GM12878 (cell line): ENCODE data around the gene CCDC63. TPM values are rescaled to one million over a fixed set of nuclear protein-coding genes. Genes with fewer than 3 reads are reported as not detected.

Experiments used
- ATAC-seq: fragments of 200-7000 bp; cut with Tn5 transposase; 3 replicates; pipeline ENCODE4 v1.9.1; 2020; ENCODE audit warnings: mild to moderate bottlenecking, moderate library complexity
- BruUV-seq: library from RNA; stranded (reverse); fragments of 400-500 nt; replicated peaks from 2 replicates; lab custom pipeline; 2021; lab: Mats Ljungman, UMichigan
- CTCF ChIA-PET: fragments of 300-600 bp; sonication (Branson Sonifier 250); formaldehyde crosslinking; extraction: SDS; loops from one replicate; lab custom pipeline; 2021; ENCODE audit warnings: inconsistent platforms; lab: Yijun Ruan, JAX
- POLR2A ChIA-PET: fragments of 350-600 bp; formaldehyde crosslinking; extraction: SDS; loops from one replicate; lab custom pipeline; 2021; ENCODE audit warnings: inconsistent platforms; lab: Charles Lee
- RAD21 ChIA-PET: fragments of 300-600 bp; sonication (Branson Sonifier 250); formaldehyde crosslinking; loops from one replicate; lab custom pipeline; 2023; ENCODE audit warnings: antibody characterized with exemption; ENCODE audit not compliant: unreplicated experiment; lab: Charles Lee
- SMC1A ChIA-PET: fragments of 300-600 bp; sonication (Branson Sonifier 250); formaldehyde crosslinking; loops from one replicate; lab custom pipeline; 2023; ENCODE audit not compliant: unreplicated experiment, uncharacterized antibody; lab: Charles Lee
- DNase-seq: peaks from one replicate; pipeline ENCODE4 v3.0.0-alpha.2; 2011; ENCODE audit warnings: low read depth, low spot score
- FAIRE-seq: peaks from 3 replicates; lab custom pipeline; 2011; peaks lifted over from hg19 to GRCh38; lab: Jason Lieb, UNC
- H2AFZ ChIP-seq: 2 replicates; pipeline ENCODE4 v1.6.0; 2011; ENCODE audit warnings: low read depth, low read length, control low read depth; ENCODE audit not compliant: control insufficient read depth
- H3K27ac ChIP-seq: 2 replicates; pipeline ENCODE4 v1.5.1; 2011; ENCODE audit warnings: control low read depth; ENCODE audit not compliant: control insufficient read depth, insufficient read depth
- H3K27me3 ChIP-seq, 2 experiments: replicated peaks in 1 of 2; 2 replicates each; pipeline versions ENCODE4 v1.6.0 to v1.6.1; 2011; ENCODE audit warnings: low read length in 1 of 2; ENCODE audit not compliant: control insufficient read depth in 2 of 2, insufficient read depth in 2 of 2
- H3K36me3 ChIP-seq, 2 experiments: 2 replicates each; pipeline ENCODE4 v1.5.1; 2011; ENCODE audit warnings: low read length in 1 of 2; ENCODE audit not compliant: control insufficient read depth in 2 of 2, insufficient read depth in 2 of 2
- H3K4me1 ChIP-seq: 2 replicates; pipeline ENCODE4 v1.6.1; 2011; ENCODE audit warnings: mild to moderate bottlenecking, low read length, moderate library complexity, mixed read lengths; ENCODE audit not compliant: control insufficient read depth, insufficient read depth
- H3K4me2 ChIP-seq: 2 replicates; pipeline ENCODE4 v1.6.0; 2011; ENCODE audit warnings: control low read depth; ENCODE audit not compliant: control insufficient read depth, insufficient read depth
- H3K4me3 ChIP-seq: fragments of 200-600 bp; sonication (generic); 2 replicates; pipeline ENCODE4 v1.5.1; 2016
- H3K79me2 ChIP-seq: 2 replicates; pipeline ENCODE4 v1.6.0; 2011; ENCODE audit warnings: low read length; ENCODE audit not compliant: control insufficient read depth, insufficient read depth
- H3K9ac ChIP-seq: 2 replicates; pipeline ENCODE4 v1.8.0; 2011; ENCODE audit warnings: low read length, control low read depth, mixed read lengths; ENCODE audit not compliant: control insufficient read depth, insufficient read depth
- H3K9me3 ChIP-seq: replicated peaks from 3 replicates; pipeline ENCODE4 v1.5.1; 2011; ENCODE audit warnings: mild to moderate bottlenecking, low read length; ENCODE audit not compliant: control insufficient read depth, insufficient read depth
- H4K20me1 ChIP-seq: 2 replicates; pipeline ENCODE4 v1.6.0; 2011; ENCODE audit not compliant: control insufficient read depth, insufficient read depth
- ATF2 ChIP-seq: IDR thresholded peaks from 2 replicates; pipeline ENCODE4 v1.6.1; 2012; ENCODE audit warnings: low read length, inconsistent platforms
- CREB1 ChIP-seq: IDR thresholded peaks from 2 replicates; pipeline ENCODE4 v1.6.1; 2012; ENCODE audit warnings: low read depth, mild to moderate bottlenecking, inconsistent platforms
- ESRRA ChIP-seq: IDR thresholded peaks from 2 replicates; pipeline ENCODE4 v1.6.1; 2012; ENCODE audit warnings: mild to moderate bottlenecking, low read length, improper control_type of control experiment
- JUNB ChIP-seq: IDR thresholded peaks from 2 replicates; pipeline ENCODE4 v1.6.1; 2016; ENCODE audit warnings: antibody characterized with exemption, mild to moderate bottlenecking
- MTA3 ChIP-seq: IDR thresholded peaks from 2 replicates; pipeline ENCODE4 v1.6.1; 2012; ENCODE audit warnings: low read length, inconsistent platforms, borderline replicate concordance
- POU2F2 ChIP-seq: IDR thresholded peaks from 3 replicates; pipeline ENCODE4 v1.6.1; 2011; ENCODE audit warnings: low read depth, mild to moderate bottlenecking, low read length, borderline replicate concordance
- SKIL ChIP-seq: fragments of 450-650 bp; IDR thresholded peaks from 2 replicates; pipeline ENCODE4 v1.6.1; 2017; ENCODE audit warnings: mild to moderate bottlenecking, low read depth, inconsistent platforms; ENCODE audit not compliant: poor library complexity, severe bottlenecking
- SRF ChIP-seq, 2 experiments: IDR thresholded peaks; 2 replicates each; pipeline ENCODE4 v1.6.1; 2011; ENCODE audit warnings: low read depth in 2 of 2, low read length in 2 of 2, mild to moderate bottlenecking in 1 of 2, moderate library complexity in 1 of 2
- ZNF384 ChIP-seq: IDR thresholded peaks from 2 replicates; pipeline ENCODE4 v1.6.1; 2012; ENCODE audit warnings: low read depth, mild to moderate bottlenecking, low read length, improper control_type of control experiment, borderline replicate concordance
- WGBS: methylation state at CpG from one replicate; pipeline ENCODE4 v1.1.6; 2016; ENCODE audit warnings: low lambda C conversion rate; ENCODE audit not compliant: insufficient replicate concordance, insufficient coverage; ENCODE audit errors: missing lambda C conversion rate; 5-methylcytosine and 5-hydroxymethylcytosine counted together
- in situ Hi-C: fragments of 300-500 bp; cut with MboI; formaldehyde crosslinking; loops from 9 replicates; pipeline ENCODE4 v1.14.3; 2018; ENCODE audit warnings: mixed read lengths
- intact Hi-C: fragments of 100-400 bp; cut with micrococcal nuclease; formaldehyde crosslinking; loops from one replicate; pipeline ENCODE4 v1.14.2; 2022; ENCODE audit not compliant: unreplicated experiment
- polyA plus RNA-seq, 11 experiments: library from polyadenylated mRNA; depleted of rRNA in 4 of 11; unstranded in 6 of 11; stranded (reverse) in 5 of 11; fragments of >200 nt; fragmentation: Nextera tagmentation in 4 of 11; fragmentation: Illumina TruSeq in 1 of 11; extraction: Ambion mirVana in 4 of 11; extraction: Trizol in 1 of 11; gene quantifications; 1 replicate in 1 of 11; 2 replicates in 10 of 11; pipeline versions ENCODE4 v1.2.1 to v1.2.3, GENCODE V29; 2011 to 2016; ENCODE audit warnings: inconsistent platforms in 2 of 11, missing spikeins in 2 of 11, low read depth in 1 of 11
- total RNA-seq, 4 experiments: library from RNA; depleted of rRNA in 3 of 4; stranded (reverse); fragments of >200 nt in 3 of 4; fragmentation: Illumina TruSeq in 1 of 4; extraction: Trizol in 1 of 4; gene quantifications; 2 replicates each; pipeline versions ENCODE4 v1.2.1 to v1.2.3, GENCODE V29; 2013 to 2021

CCDC63 gene
- total and polyA plus RNA-seq, 10 of the 15 experiments (the other 5 are each of a cell fraction or from before 2014, with no cell fraction given): not detected

GRCh38 chr12:110863161-110863560 lies 16.4 kb downstream of the CCDC63 start:
- no peak overlapping the region for H3K4me2 ChIP-seq
- H3K4me1 ChIP-seq: no peaks in the 10 kb centered on the region
- H4K20me1 ChIP-seq: no peaks in the 10 kb centered on the region
- no peak overlapping the region for H3K9ac ChIP-seq
- SMC1A ChIA-PET: interaction anchor here (1.3 kb wide), 1 partner anchor 92 kb away, joined by 3 read pairs; no protein-coding TSS in a partner anchor
- TF ChIP-seq CREB1 (no peak), POU2F2 (no peak), JUNB (no peak), MTA3 (no peak), SKIL (no peak), ESRRA (no peak), ATF2 (no peak), ZNF384 (no peak), SRF (IDR thresholded peaks at IDR 0.05; ENCODE audit: low read depth in 2 of 2, low read length in 2 of 2) (no peak)
- CTCF ChIA-PET: interaction anchor here (0.7 to 1.5 kb wide), 2 partner anchors 24 to 425 kb away, joined by 4 to 5 read pairs; no protein-coding TSS in a partner anchor
- ATAC-seq (no peak), FAIRE-seq (no peak), DNase-seq (no peak)
- RAD21 ChIA-PET: no interaction called here
- no peaks in the 10 kb centered on the region for H3K36me3 ChIP-seq
- 41% methylated on average over 7 of the region's 7 CpGs for WGBS
- no peaks in the 10 kb centered on the region; a peak in 1 of 4 replicates for H3K27me3 ChIP-seq
- no peaks in the 10 kb centered on the region for H3K9me3 ChIP-seq
- H3K27ac ChIP-seq: no peak overlapping the region
- H2AFZ ChIP-seq: no peak overlapping the region
- in situ Hi-C loops: no loop called here
- intact Hi-C loops: no loop called here
- H3K4me3 ChIP-seq: no peak overlapping the region
- POLR2A ChIA-PET: no interaction called here
- H3K79me2 ChIP-seq: no peaks in the 10 kb centered on the region
- BruUV-seq: no TSS peak
